Measurements from ENCODE around the gene DLG5. TPM values are rescaled to one million over a fixed set of nuclear protein-coding genes. Genes with fewer than 3 reads are reported as not detected.

DLG5 gene
- total RNA-seq, 1 donor from 2014 or later: 58.4 TPM

GRCh38 chr10:77925795-77926565 is 575 bp downstream of the DLG5 start:
- TF ChIP-seq CTCF (IDR thresholded peaks at IDR 0.05; ENCODE audit: insufficient read depth, low read depth, low read length): no peak
- TF ChIP-seq EZH2 (IDR thresholded peaks at IDR 0.05; ENCODE audit: insufficient read depth, low read length): no peak
- no peaks in the 10 kb centered on the region for H3K36me3 ChIP-seq (ENCODE audit: insufficient read depth, low read length)
- Mint-ChIP-seq H3K36me3 (ENCODE audit: low read depth, unreplicated experiment) (peaks cover 5% of the 10 kb centered on the region), H3K27me3 (ENCODE audit: low read depth, unreplicated experiment) (no peaks in the 10 kb centered on the region), H3K4me3 (ENCODE audit: unreplicated experiment) (peak overlapping the region; percentile 96), H3K27ac (ENCODE audit: unreplicated experiment) (peak overlapping the region; percentile 22), H3K9me3 (ENCODE audit: unreplicated experiment) (peaks cover 7% of the 10 kb centered on the region), H3K4me1 (ENCODE audit: low read depth, unreplicated experiment) (peaks cover 27% of the 10 kb centered on the region)
- FAIRE-seq (no peak), DNase-seq (ENCODE audit: low read depth) (no peak)
- H3K27me3 ChIP-seq (ENCODE audit: insufficient read depth, low read length): peaks cover 2% of the 10 kb centered on the region
- peak overlapping the region; percentile 81 for H3K9ac ChIP-seq (ENCODE audit: low read length)
- H3K9me3 ChIP-seq (ENCODE audit: insufficient read depth, low read depth, low read length): no peaks in the 10 kb centered on the region
- peak overlapping the region; percentile 12 for H3K27ac ChIP-seq (ENCODE audit: low read depth, low read length)
- H3K4me1 ChIP-seq (ENCODE audit: insufficient read depth, low read length): peaks cover 14% of the 10 kb centered on the region
- peak overlapping the region; percentile 87 for H2AFZ ChIP-seq (ENCODE audit: low read depth, low read length)
- peak overlapping the region; percentile 97 for H3K4me2 ChIP-seq (ENCODE audit: low read length)
- peaks cover 47% of the 10 kb centered on the region for H4K20me1 ChIP-seq (ENCODE audit: insufficient read depth, low read length)
- peak overlapping the region; percentile 70 for H3K4me3 ChIP-seq (ENCODE audit: insufficient read depth, low read depth, low read length)
- peaks cover 49% of the 10 kb centered on the region for H3K79me2 ChIP-seq (ENCODE audit: insufficient read depth, low read length)

- Mint-ChIP-seq H3K4me1 (ENCODE audit: low read depth, unreplicated experiment) (peaks cover 33% of the 10 kb centered on the region), H3K9me3 (ENCODE audit: unreplicated experiment) (peaks cover 7% of the 10 kb centered on the region)
- FAIRE-seq: no peak
Observed at GRCh38 chr10:77925410-77925794, 1.2 kb downstream of the DLG5 start.

More at GRCh38 chr10:77925410-77925794, 1.2 kb downstream of the DLG5 start:
- Histone ChIP-seq H3K79me2 (ENCODE audit: insufficient read depth, low read length) (peaks cover 54% of the 10 kb centered on the region), H3K36me3 (ENCODE audit: insufficient read depth, low read length) (no peaks in the 10 kb centered on the region), H3K9me3 (ENCODE audit: insufficient read depth, low read depth, low read length) (no peaks in the 10 kb centered on the region), H3K4me2 (ENCODE audit: low read length) (peak overlapping the region; percentile 97), H3K4me1 (ENCODE audit: insufficient read depth, low read length) (peaks cover 14% of the 10 kb centered on the region), H3K27me3 (ENCODE audit: insufficient read depth, low read length) (peaks cover 2% of the 10 kb centered on the region), H3K4me3 (ENCODE audit: insufficient read depth, low read depth, low read length) (peak overlapping the region; percentile 70), H3K27ac (ENCODE audit: low read depth, low read length) (no peak overlapping the region), H4K20me1 (ENCODE audit: insufficient read depth, low read length) (peaks cover 53% of the 10 kb centered on the region), H3K9ac (ENCODE audit: low read length) (peak overlapping the region; percentile 81), H2AFZ (ENCODE audit: low read depth, low read length) (peak overlapping the region; percentile 87)
- TF ChIP-seq CTCF (IDR thresholded peaks at IDR 0.05; ENCODE audit: insufficient read depth, low read depth, low read length): no peak
- TF ChIP-seq EZH2 (IDR thresholded peaks at IDR 0.05; ENCODE audit: insufficient read depth, low read length): no peak
- peak overlapping the region; percentile 96 for H3K4me3 Mint-ChIP-seq (ENCODE audit: unreplicated experiment)
- peaks cover 8% of the 10 kb centered on the region for H3K36me3 Mint-ChIP-seq (ENCODE audit: low read depth, unreplicated experiment)
- DNase-seq (ENCODE audit: low read depth): no peak
- peak overlapping the region; percentile 22 for H3K27ac Mint-ChIP-seq (ENCODE audit: unreplicated experiment)
- no peaks in the 10 kb centered on the region for H3K27me3 Mint-ChIP-seq (ENCODE audit: low read depth, unreplicated experiment)

Data from astrocyte (in vitro differentiated cells and primary cell).